ENCODE data around the gene BPIFA1. TPM values are rescaled to one million over a fixed set of nuclear protein-coding genes. Genes with fewer than 3 reads are reported as not detected.

The BPIFA1 gene
- polyA plus RNA-seq (2011; rRNA removed) (not detected in 2 replicates), polyA minus RNA-seq (2011; rRNA and poly(A)+ RNA removed) (not detected in 2 replicates)

- DNase-seq (ENCODE audit: low read depth, low spot score): no peak
- no peak for TF ChIP-seq CTCF (IDR thresholded peaks at IDR 0.05; ENCODE audit: low read depth, low read length)
- Histone ChIP-seq H3K9me3 (ENCODE audit: control insufficient read depth, insufficient read depth, low read length) (no peaks in the 10 kb centered on the region), H3K4me3 (ENCODE audit: low read depth, low read length) (no peak within 1 kb of the TSS), H3K27me3 (ENCODE audit: control insufficient read depth, insufficient read depth, low read length) (peaks cover 2% of the 10 kb centered on the region), H3K27ac (ENCODE audit: low read depth, low read length) (no peak within 1 kb of the TSS)
- CTCF ChIA-PET: no interaction called here
- POLR2A ChIA-PET: no interaction called here
These were observed at the start of gene BPIFA1 for GRCh38 chr20:33235696-33236095. TSS of gene BPIFA1 (plus strand) at chr20:33235996. CDS start at chr20:33237712, 1,716 bp downstream.

GRCh38 chr20:33187491-33187890 lies 48.3 kb upstream of the BPIFA1 start:
- H3K27ac ChIP-seq (ENCODE audit: low read depth, low read length): no peak overlapping the region
- CTCF ChIA-PET: no interaction called here
- H3K27me3 ChIP-seq (ENCODE audit: control insufficient read depth, insufficient read depth, low read length): no peaks in the 10 kb centered on the region
- POLR2A ChIA-PET: no interaction called here
- no peak overlapping the region for H3K4me3 ChIP-seq (ENCODE audit: low read depth, low read length)
- no peaks in the 10 kb centered on the region for H3K9me3 ChIP-seq (ENCODE audit: control insufficient read depth, insufficient read depth, low read length)
- DNase-seq (ENCODE audit: low read depth, low spot score): no peak
- TF ChIP-seq CTCF (IDR thresholded peaks at IDR 0.05; ENCODE audit: low read depth, low read length): no peak

DNA sequence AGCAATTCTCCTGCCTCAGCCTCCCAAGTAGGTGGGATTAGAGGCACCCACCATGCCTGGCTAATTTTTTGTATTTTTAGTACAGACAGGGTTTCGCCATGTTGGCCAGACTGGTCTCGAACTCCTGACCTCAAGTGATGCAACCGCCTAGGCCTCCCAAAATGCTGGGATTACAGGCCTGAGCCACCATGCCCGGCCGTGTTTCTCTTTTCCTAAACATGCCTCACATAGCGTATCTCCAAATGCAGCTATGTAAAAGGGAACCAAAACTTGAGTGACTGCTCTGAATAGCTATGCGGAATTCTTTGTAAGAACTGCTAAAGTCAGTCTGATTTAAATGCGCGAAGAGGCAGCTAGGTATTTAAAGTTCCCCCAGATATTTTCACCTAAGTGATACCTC lies 47.4 kb upstream of the BPIFA1 start:
- no peak for TF ChIP-seq CTCF (IDR thresholded peaks at IDR 0.05; ENCODE audit: low read depth, low read length)
- Histone ChIP-seq H3K9me3 (ENCODE audit: control insufficient read depth, insufficient read depth, low read length) (no peaks in the 10 kb centered on the region), H3K27ac (ENCODE audit: low read depth, low read length) (no peak overlapping the region), H3K27me3 (ENCODE audit: control insufficient read depth, insufficient read depth, low read length) (no peaks in the 10 kb centered on the region), H3K4me3 (ENCODE audit: low read depth, low read length) (no peak overlapping the region)
- POLR2A ChIA-PET: no interaction called here
- DNase-seq (ENCODE audit: low read depth, low spot score): no peak
- CTCF ChIA-PET: no interaction called here

DNA sequence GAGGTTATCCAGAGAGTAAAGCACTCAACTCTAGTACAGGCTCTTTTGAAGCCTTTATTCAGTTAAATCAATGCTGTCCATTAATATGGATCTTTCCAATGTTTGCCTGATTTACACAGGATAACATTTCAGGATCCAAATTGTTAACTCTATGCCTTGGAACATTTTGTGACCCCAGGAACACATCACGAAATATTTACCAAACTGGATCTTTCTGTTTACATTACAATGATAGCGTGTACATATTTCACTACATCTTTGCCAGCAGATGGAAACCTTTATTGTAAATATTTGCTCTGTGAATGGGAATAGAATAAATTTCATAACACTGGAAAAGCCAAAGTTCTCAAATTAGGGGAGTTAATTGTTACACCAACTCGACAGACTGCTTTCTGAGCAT lies 44.3 kb upstream of the BPIFA1 start:
- TF ChIP-seq CTCF (IDR thresholded peaks at IDR 0.05; ENCODE audit: low read depth, low read length): no peak
- POLR2A ChIA-PET: no interaction called here
- no peak overlapping the region for H3K4me3 ChIP-seq (ENCODE audit: low read depth, low read length)
- H3K27ac ChIP-seq (ENCODE audit: low read depth, low read length): no peak overlapping the region
- CTCF ChIA-PET: no interaction called here
- no peaks in the 10 kb centered on the region for H3K27me3 ChIP-seq (ENCODE audit: control insufficient read depth, insufficient read depth, low read length)
- DNase-seq (ENCODE audit: low read depth, low spot score): no peak
- H3K9me3 ChIP-seq (ENCODE audit: control insufficient read depth, insufficient read depth, low read length): no peaks in the 10 kb centered on the region

DNA sequence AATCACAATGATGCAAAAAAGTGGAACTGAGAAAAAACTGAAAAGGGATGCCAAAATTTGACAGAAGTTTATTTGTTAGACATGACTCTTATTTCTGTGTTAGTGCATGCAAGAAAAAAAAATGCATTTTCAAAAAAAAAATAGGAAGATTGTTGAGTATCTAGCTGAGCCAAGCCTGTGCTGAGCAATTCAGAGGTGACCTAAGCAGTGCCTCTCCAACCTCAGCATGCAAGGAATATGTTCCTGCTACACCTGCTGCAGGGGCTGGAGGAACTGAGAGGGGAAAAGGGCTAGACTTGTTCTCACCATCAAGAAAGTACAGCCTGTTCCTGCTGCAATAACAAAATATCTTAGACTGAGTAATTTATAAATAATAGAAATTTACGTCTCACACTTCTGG lies 43.8 kb upstream of the BPIFA1 start:
- CTCF ChIA-PET: no interaction called here
- TF ChIP-seq CTCF (IDR thresholded peaks at IDR 0.05; ENCODE audit: low read depth, low read length): no peak
- H3K27ac ChIP-seq (ENCODE audit: low read depth, low read length): no peak overlapping the region
- H3K4me3 ChIP-seq (ENCODE audit: low read depth, low read length): no peak overlapping the region
- POLR2A ChIA-PET: no interaction called here
- no peaks in the 10 kb centered on the region for H3K9me3 ChIP-seq (ENCODE audit: control insufficient read depth, insufficient read depth, low read length)
- no peak for DNase-seq (ENCODE audit: low read depth, low spot score)
- no peaks in the 10 kb centered on the region for H3K27me3 ChIP-seq (ENCODE audit: control insufficient read depth, insufficient read depth, low read length)
